Measurements from ENCODE around the gene CHD1L.

- TF ChIP-seq POLR2A (IDR thresholded peaks at IDR 0.05; ENCODE audit: low read depth, low read length) (no peak), POLR2AphosphoS5 (IDR thresholded peaks at IDR 0.05; ENCODE audit: low read depth, low read length) (no peak)
These were observed 773 bp downstream of the CHD1L start for GRCh38 chr1:147243228-147243685.
